ENCODE results near the gene CXCL8. TPM values are rescaled to one million over a fixed set of nuclear protein-coding genes. Genes with fewer than 3 reads are reported as not detected.
A peak's percentile ranks its signal among the peaks of the same experiment; 100 is the strongest.

The CXCL8 gene
- total RNA-seq, 1 experiment from 2014 or later = 0.82 TPM

DNA sequence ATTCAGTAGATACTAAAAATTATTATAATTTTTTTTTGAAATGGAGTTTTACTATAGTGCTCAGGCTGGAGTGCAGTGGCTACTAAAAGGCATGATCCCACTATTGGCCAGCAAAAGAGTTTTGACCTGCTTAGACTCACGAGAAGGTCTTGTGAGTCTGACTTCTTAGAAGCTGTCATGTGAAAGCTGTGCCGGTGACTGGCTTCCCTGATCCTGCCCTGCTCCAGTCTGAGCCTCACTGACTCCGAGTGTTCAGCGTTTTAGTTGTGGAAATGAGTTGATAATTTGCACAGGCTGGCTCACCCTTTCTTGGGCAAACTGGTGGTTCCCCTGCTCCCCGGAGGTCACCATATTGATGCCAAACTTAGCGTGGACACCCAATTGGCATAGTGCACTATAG, 16.4 kb upstream of the CXCL8 start:
- Histone ChIP-seq H3K9me3 (ENCODE audit: control insufficient read depth, insufficient read depth, low read depth, low read length) (peaks cover 3% of the 10 kb centered on the region; the same call in 1 of the 2 replicates), H3K36me3 (ENCODE audit: control insufficient read depth, insufficient read depth, low read length) (no peaks in the 10 kb centered on the region), H3K4me3 (ENCODE audit: low read depth in 2 of 2, low read length in 2 of 2) (no peak overlapping the region), H3K27ac (ENCODE audit: low read length) (no peak overlapping the region; the same call in 1 of the 2 replicates), H3K27me3 (ENCODE audit: control insufficient read depth, insufficient read depth, low read length) (no peaks in the 10 kb centered on the region), H3K4me1 (ENCODE audit: control insufficient read depth, insufficient read depth, low read length) (no peaks in the 10 kb centered on the region)
- intact Hi-C loops (cut with micrococcal nuclease; ENCODE audit: unreplicated experiment) = no loop called here
- BruUV-seq (replicated peaks) = no TSS peak
- DNase-seq (ENCODE audit: low read depth, low spot score) (no peak), ATAC-seq (no peak)
- no peak for TF ChIP-seq SIN3A (IDR thresholded peaks at IDR 0.05; ENCODE audit: borderline replicate concordance, insufficient read depth, low read depth, low read length)
- POLR2A ChIA-PET = no interaction called here
- in situ Hi-C loops (cut with HindIII; ENCODE audit: low pct_unique_long_range_greater_than_20kb, low sequenced_read_pairs) = no loop called here
- CTCF ChIA-PET = no interaction called here

DNA sequence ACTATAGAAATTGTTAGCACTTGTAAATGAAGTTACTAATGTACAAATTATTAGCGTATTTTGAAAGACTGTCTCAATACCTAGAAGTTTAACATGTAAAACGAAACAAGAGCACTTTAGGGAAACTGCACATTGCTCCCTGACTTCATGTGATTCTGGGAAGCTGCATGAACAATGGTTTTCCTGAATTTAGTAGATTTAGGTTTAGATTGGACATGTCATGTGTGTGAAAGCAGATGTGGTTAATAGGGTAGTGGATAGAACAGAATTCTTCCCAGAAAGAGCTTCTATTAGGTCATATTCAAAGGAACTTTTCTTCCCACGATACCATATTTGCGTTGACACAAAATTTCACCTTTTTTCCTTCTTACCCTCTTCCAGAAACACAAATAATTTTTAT, 14.9 kb upstream of the CXCL8 start:
- no peak for TF ChIP-seq TCF7L2 (IDR thresholded peaks at IDR 0.05; ENCODE audit: low read depth, low read length)
- TF ChIP-seq, protein P1, sequence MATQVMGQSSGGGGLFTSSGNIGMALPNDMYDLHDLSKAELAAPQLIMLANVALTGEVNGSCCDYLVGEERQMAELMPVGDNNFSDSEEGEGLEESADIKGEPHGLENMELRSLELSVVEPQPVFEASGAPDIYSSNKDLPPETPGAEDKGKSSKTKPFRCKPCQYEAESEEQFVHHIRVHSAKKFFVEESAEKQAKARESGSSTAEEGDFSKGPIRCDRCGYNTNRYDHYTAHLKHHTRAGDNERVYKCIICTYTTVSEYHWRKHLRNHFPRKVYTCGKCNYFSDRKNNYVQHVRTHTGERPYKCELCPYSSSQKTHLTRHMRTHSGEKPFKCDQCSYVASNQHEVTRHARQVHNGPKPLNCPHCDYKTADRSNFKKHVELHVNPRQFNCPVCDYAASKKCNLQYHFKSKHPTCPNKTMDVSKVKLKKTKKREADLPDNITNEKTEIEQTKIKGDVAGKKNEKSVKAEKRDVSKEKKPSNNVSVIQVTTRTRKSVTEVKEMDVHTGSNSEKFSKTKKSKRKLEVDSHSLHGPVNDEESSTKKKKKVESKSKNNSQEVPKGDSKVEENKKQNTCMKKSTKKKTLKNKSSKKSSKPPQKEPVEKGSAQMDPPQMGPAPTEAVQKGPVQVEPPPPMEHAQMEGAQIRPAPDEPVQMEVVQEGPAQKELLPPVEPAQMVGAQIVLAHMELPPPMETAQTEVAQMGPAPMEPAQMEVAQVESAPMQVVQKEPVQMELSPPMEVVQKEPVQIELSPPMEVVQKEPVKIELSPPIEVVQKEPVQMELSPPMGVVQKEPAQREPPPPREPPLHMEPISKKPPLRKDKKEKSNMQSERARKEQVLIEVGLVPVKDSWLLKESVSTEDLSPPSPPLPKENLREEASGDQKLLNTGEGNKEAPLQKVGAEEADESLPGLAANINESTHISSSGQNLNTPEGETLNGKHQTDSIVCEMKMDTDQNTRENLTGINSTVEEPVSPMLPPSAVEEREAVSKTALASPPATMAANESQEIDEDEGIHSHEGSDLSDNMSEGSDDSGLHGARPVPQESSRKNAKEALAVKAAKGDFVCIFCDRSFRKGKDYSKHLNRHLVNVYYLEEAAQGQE (IDR thresholded peaks at IDR 0.05; ENCODE audit: insufficient read depth in 1 of 2, low read depth in 2 of 2, low read length in 1 of 2) = no peak
- TF ChIP-seq, protein P2, sequence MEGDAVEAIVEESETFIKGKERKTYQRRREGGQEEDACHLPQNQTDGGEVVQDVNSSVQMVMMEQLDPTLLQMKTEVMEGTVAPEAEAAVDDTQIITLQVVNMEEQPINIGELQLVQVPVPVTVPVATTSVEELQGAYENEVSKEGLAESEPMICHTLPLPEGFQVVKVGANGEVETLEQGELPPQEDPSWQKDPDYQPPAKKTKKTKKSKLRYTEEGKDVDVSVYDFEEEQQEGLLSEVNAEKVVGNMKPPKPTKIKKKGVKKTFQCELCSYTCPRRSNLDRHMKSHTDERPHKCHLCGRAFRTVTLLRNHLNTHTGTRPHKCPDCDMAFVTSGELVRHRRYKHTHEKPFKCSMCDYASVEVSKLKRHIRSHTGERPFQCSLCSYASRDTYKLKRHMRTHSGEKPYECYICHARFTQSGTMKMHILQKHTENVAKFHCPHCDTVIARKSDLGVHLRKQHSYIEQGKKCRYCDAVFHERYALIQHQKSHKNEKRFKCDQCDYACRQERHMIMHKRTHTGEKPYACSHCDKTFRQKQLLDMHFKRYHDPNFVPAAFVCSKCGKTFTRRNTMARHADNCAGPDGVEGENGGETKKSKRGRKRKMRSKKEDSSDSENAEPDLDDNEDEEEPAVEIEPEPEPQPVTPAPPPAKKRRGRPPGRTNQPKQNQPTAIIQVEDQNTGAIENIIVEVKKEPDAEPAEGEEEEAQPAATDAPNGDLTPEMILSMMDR (IDR thresholded peaks at IDR 0.05) = no peak
- no peak for TF ChIP-seq SIN3A (IDR thresholded peaks at IDR 0.05; ENCODE audit: borderline replicate concordance, insufficient read depth, low read depth, low read length)
- POLR2A ChIA-PET = no interaction called here
- Histone ChIP-seq H3K27me3 (ENCODE audit: control insufficient read depth, insufficient read depth, low read length) (no peaks in the 10 kb centered on the region), H3K36me3 (ENCODE audit: control insufficient read depth, insufficient read depth, low read length) (no peaks in the 10 kb centered on the region), H3K9me3 (ENCODE audit: control insufficient read depth, insufficient read depth, low read depth, low read length) (peaks cover under 1% of the 10 kb centered on the region; the same call in 1 of the 2 replicates), H3K27ac (ENCODE audit: low read length) (peak overlapping the region; percentile 65), H3K4me3 (ENCODE audit: low read depth in 2 of 2, low read length in 2 of 2) (no peak overlapping the region), H3K4me1 (ENCODE audit: control insufficient read depth, insufficient read depth, low read length) (no peaks in the 10 kb centered on the region)
- intact Hi-C loops (cut with micrococcal nuclease; ENCODE audit: unreplicated experiment) = no loop called here
- no peak for DNase-seq (ENCODE audit: low read depth, low spot score)
- CTCF ChIA-PET = no interaction called here
- no peak for ATAC-seq
- no TSS peak for BruUV-seq (replicated peaks)
- in situ Hi-C loops (cut with HindIII; ENCODE audit: low pct_unique_long_range_greater_than_20kb, low sequenced_read_pairs) = no loop called here

DNA sequence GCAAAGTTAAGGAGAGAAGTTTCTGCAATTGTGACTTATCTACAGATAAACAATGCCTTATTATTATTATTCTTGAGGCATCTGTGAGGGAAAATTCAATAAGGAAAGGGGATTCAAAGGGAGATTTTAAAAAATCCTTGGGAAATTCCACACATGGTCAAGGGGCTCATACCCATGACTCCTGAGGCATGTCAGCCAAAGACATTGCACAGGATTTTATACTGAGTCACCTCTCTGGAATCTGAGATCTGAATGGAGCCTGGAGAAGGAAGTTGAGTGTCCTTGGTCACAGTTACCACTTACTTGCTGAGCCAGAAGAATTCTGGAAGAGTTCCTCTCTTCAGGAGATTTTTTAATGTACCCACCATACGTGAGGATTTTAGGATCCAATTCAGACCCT, 14.4 kb upstream of the CXCL8 start:
- TF ChIP-seq TCF7L2 (IDR thresholded peaks at IDR 0.05; ENCODE audit: low read depth, low read length) (no peak), SIN3A (IDR thresholded peaks at IDR 0.05; ENCODE audit: borderline replicate concordance, insufficient read depth, low read depth, low read length) (no peak), POLR2AphosphoS5 (IDR thresholded peaks at IDR 0.05; ENCODE audit: low read depth, low read length) (no peak)
- TF ChIP-seq, protein P2 (IDR thresholded peaks at IDR 0.05) = no peak
- TF ChIP-seq, protein P1 (IDR thresholded peaks at IDR 0.05; ENCODE audit: insufficient read depth in 1 of 2, low read depth in 2 of 2, low read length in 1 of 2) = no peak
- DNase-seq (ENCODE audit: low read depth, low spot score) (no peak), ATAC-seq (0 out of 2 replicates have a peak, but pooled peaks have one; percentile 63)
- no peaks in the 10 kb centered on the region for H3K27me3 ChIP-seq (ENCODE audit: control insufficient read depth, insufficient read depth, low read length)
- H3K9me3 ChIP-seq (ENCODE audit: control insufficient read depth, insufficient read depth, low read depth, low read length) = no peaks in the 10 kb centered on the region; the same call in 1 of the 2 replicates
- intact Hi-C loops (cut with micrococcal nuclease; ENCODE audit: unreplicated experiment) = no loop called here
- no peaks in the 10 kb centered on the region for H3K36me3 ChIP-seq (ENCODE audit: control insufficient read depth, insufficient read depth, low read length)
- no peak overlapping the region for H3K4me3 ChIP-seq (ENCODE audit: low read depth in 2 of 2, low read length in 2 of 2)
- no peaks in the 10 kb centered on the region for H3K4me1 ChIP-seq (ENCODE audit: control insufficient read depth, insufficient read depth, low read length)
- in situ Hi-C loops (cut with HindIII; ENCODE audit: low pct_unique_long_range_greater_than_20kb, low sequenced_read_pairs) = no loop called here
- CTCF ChIA-PET = no interaction called here
- POLR2A ChIA-PET = no interaction called here
- BruUV-seq (replicated peaks) = no TSS peak
- peak overlapping the region; percentile 65 for H3K27ac ChIP-seq (ENCODE audit: low read length)

All from Panc1 (cell line).